Trophoblast cell (in vitro differentiated cells and primary cell): ENCODE results near the gene ARHGAP33.

Experiments used
- DNase-seq, 2 donors: peaks; one replicate each; pipeline ENCODE4 v3.0.0-alpha.2; 2016
- H2AFZ ChIP-seq: 2 replicates; pipeline ENCODE4 v1.6.1; 2013; ENCODE audit warnings: low read length, moderate library complexity, mild to moderate bottlenecking; ENCODE audit not compliant: insufficient read depth, poor library complexity
- H2AK5ac ChIP-seq: 2 replicates; pipeline ENCODE4 v1.6.1; 2013; ENCODE audit warnings: mild to moderate bottlenecking, low read length
- H2BK120ac ChIP-seq: 2 replicates; pipeline ENCODE4 v1.6.1; 2013; ENCODE audit warnings: low read length, mild to moderate bottlenecking, moderate library complexity; ENCODE audit not compliant: insufficient read depth, poor library complexity
- H2BK12ac ChIP-seq: 2 replicates; pipeline ENCODE4 v1.6.1; 2013; ENCODE audit warnings: mild to moderate bottlenecking, low read length, moderate library complexity
- H2BK5ac ChIP-seq: 2 replicates; pipeline ENCODE4 v1.6.1; 2013; ENCODE audit warnings: low read length, low read depth, moderate library complexity, mild to moderate bottlenecking; ENCODE audit not compliant: poor library complexity
- H3K14ac ChIP-seq: 2 replicates; pipeline ENCODE4 v1.6.1; 2013; ENCODE audit warnings: mild to moderate bottlenecking, low read length
- H3K18ac ChIP-seq: 2 replicates; pipeline ENCODE4 v1.6.1; 2013; ENCODE audit warnings: mild to moderate bottlenecking, low read length
- H3K23ac ChIP-seq: 2 replicates; pipeline ENCODE4 v1.6.1; 2013; ENCODE audit warnings: low read length
- H3K27ac ChIP-seq: 2 replicates; pipeline ENCODE4 v1.5.1; 2013; ENCODE audit warnings: low read depth, mild to moderate bottlenecking, inconsistent platforms, low read length, moderate library complexity
- H3K27me3 ChIP-seq: 2 replicates; pipeline ENCODE4 v1.6.1; 2013; ENCODE audit warnings: inconsistent platforms, mild to moderate bottlenecking, low read length, moderate library complexity; ENCODE audit not compliant: insufficient read depth
- H3K36me3 ChIP-seq, 2 experiments: 1 replicate in 1 of 2; 2 replicates in 1 of 2; pipeline ENCODE4 v1.6.1; 2013; ENCODE audit warnings: low read length in 2 of 2, mild to moderate bottlenecking in 2 of 2, moderate library complexity in 1 of 2; ENCODE audit not compliant: insufficient read depth in 2 of 2, control insufficient read depth in 1 of 2
- H3K4ac ChIP-seq: 2 replicates; pipeline ENCODE4 v1.6.1; 2013; ENCODE audit warnings: low read depth, mild to moderate bottlenecking, low read length, moderate library complexity
- H3K4me1 ChIP-seq, 2 experiments: 1 replicate in 1 of 2; 2 replicates in 1 of 2; pipeline ENCODE4 v1.6.1; 2013; ENCODE audit warnings: low read length in 2 of 2, mild to moderate bottlenecking in 2 of 2, moderate library complexity in 1 of 2; ENCODE audit not compliant: insufficient read depth in 2 of 2, control insufficient read depth in 1 of 2
- H3K4me2 ChIP-seq: 2 replicates; pipeline ENCODE4 v1.6.1; 2013; ENCODE audit warnings: inconsistent platforms, mild to moderate bottlenecking, low read length, moderate library complexity
- H3K4me3 ChIP-seq: 2 replicates; pipeline ENCODE4 v1.5.1; 2013; ENCODE audit warnings: mild to moderate bottlenecking, low read depth, low read length, inconsistent platforms
- H3K79me1 ChIP-seq: one replicate; pipeline ENCODE4 v1.6.1; 2013; ENCODE audit warnings: low read length
- H3K79me2 ChIP-seq: 2 replicates; pipeline ENCODE4 v1.6.1; 2013; ENCODE audit warnings: low read length, mild to moderate bottlenecking; ENCODE audit not compliant: control insufficient read depth, insufficient read depth, poor library complexity
- H3K9ac ChIP-seq: 2 replicates; pipeline ENCODE4 v1.6.1; 2013; ENCODE audit warnings: mild to moderate bottlenecking, low read length
- H3K9me3 ChIP-seq: 2 replicates; pipeline ENCODE4 v1.6.1; 2013; ENCODE audit warnings: low read depth, mild to moderate bottlenecking, control low read depth, inconsistent platforms, low read length; ENCODE audit not compliant: insufficient read depth
- H4K12ac ChIP-seq: 2 replicates; pipeline ENCODE4 v1.6.1; 2013; ENCODE audit warnings: low read depth, mild to moderate bottlenecking, low read length, moderate library complexity
- H4K8ac ChIP-seq: 2 replicates; pipeline ENCODE4 v1.6.1; 2013; ENCODE audit warnings: low read depth, mild to moderate bottlenecking, low read length, moderate library complexity
- H4K91ac ChIP-seq: one replicate; pipeline ENCODE4 v1.6.1; 2013; ENCODE audit warnings: low read depth, mild to moderate bottlenecking, low read length, moderate library complexity
- WGBS: extraction: QIAGEN DNeasy Blood & Tissue Kit; methylation state at CpG from one replicate; pipeline ENCODE4 v1.1.7; 2013; ENCODE audit warnings: missing lambda C conversion rate; ENCODE audit not compliant: insufficient read length, insufficient coverage; ENCODE audit errors: extremely low coverage; 5-methylcytosine and 5-hydroxymethylcytosine counted together

Gene ARHGAP33

DNA sequence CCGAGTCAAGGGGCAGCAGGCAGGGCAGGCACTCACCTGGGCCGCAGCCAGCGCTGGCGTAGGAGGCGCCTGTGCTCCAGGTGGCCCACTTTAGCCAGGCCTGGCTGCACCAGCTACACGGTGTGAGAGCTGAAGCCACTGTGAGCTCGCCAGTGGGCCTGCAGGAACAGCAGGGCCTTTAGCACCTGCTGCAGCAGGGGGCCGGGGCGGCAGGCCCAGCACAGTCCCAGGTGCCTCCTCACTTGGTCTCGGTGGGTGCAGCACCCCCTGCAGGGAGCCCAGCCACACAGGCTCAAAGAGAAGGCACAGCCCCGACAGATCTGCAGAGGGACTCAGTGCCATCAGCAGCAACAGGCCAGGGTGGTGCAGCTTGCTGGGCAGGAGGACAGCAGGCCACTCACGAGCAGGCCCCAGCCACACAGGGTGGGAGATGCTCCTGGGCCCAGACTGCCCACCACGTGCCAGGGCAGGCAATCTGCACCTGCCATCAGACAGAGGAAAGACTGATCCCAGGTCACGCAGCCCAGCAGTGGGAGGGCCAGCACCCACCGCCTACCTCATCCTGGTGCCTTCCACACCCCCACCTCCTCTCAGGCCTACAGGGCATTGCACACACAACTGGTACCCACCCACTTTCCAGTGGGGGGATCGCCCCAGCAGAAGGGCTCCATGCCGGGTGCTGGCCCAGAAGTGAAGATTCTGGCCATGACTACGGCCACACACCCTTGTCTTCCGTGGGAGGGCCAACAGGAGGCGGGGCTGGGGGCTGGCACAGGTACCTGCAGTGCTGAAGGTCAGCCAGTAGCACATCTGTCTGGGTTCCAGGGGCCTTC is 15.8 kb downstream of the ARHGAP33 start:
- Histone ChIP-seq H3K4me3 (no peak overlapping the region), H3K4me1 (no peaks in the 10 kb centered on the region), H3K9me3 (peaks cover 2% of the 10 kb centered on the region), H3K4me2 (no peak overlapping the region), H4K12ac (no peak overlapping the region), H3K79me2 (no peaks in the 10 kb centered on the region), H4K8ac (no peak overlapping the region), H2BK120ac (no peak overlapping the region), H3K27ac (no peak overlapping the region), H2AK5ac (no peak overlapping the region), H2AFZ (no peak overlapping the region), H3K36me3 (peaks cover 0 to 2% of the 10 kb centered on the region in 2 experiments), H2BK12ac (no peak overlapping the region), H3K79me1 (no peaks in the 10 kb centered on the region), H3K9ac (no peak overlapping the region), H3K14ac (no peak overlapping the region), H3K18ac (no peak overlapping the region), H3K23ac (no peak overlapping the region), H3K27me3 (peaks cover 4% of the 10 kb centered on the region), H4K91ac (no peak overlapping the region), H2BK5ac (no peak overlapping the region), H3K4ac (no peak overlapping the region)
- no CpG with 5 or more reads among the region's 20 CpGs for WGBS
- no peak for DNase-seq

DNA sequence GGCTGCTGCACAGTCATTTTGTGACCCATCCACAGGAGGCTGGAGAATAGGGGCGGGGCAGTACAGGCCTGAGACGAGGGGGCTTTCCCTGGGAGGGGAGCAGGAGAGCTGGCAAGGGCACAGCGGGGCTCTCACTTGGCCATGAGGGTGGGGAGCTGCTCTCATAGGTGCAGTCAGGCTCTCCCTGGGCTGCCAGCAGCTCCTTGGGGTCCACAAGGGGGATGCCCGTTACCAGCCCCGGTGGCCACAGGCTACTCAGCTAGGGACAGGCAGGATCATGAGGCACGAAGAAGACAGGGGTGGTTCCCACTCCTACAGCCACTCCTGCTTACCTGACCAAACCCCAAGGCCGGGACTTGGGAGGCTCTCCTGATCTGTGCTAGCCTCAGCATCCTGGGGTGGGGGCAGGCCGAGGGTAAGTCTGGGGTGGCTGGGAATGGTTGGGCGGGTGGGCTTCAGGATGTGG is 16.5 kb downstream of the ARHGAP33 start:
- H4K12ac ChIP-seq, result no peak overlapping the region
- no peak overlapping the region for H3K23ac ChIP-seq
- H2AK5ac ChIP-seq, result no peak overlapping the region
- no peak overlapping the region for H3K4ac ChIP-seq
- peaks cover 9% of the 10 kb centered on the region for H3K27me3 ChIP-seq
- no peaks in the 10 kb centered on the region for H3K79me1 ChIP-seq
- H3K4me2 ChIP-seq, result no peak overlapping the region
- H3K27ac ChIP-seq, result no peak overlapping the region
- no peak overlapping the region for H3K18ac ChIP-seq
- DNase-seq, result no peak
- H3K9ac ChIP-seq, result no peak overlapping the region
- no peak overlapping the region for H4K8ac ChIP-seq
- no peaks in the 10 kb centered on the region for H3K4me1 ChIP-seq
- no peak overlapping the region for H2AFZ ChIP-seq
- no peak overlapping the region for H2BK12ac ChIP-seq
- H3K9me3 ChIP-seq, result peaks cover 2% of the 10 kb centered on the region
- H3K36me3 ChIP-seq, result peaks cover 0 to 2% of the 10 kb centered on the region in 2 experiments
- H3K4me3 ChIP-seq, result no peak overlapping the region
- no peaks in the 10 kb centered on the region for H3K79me2 ChIP-seq
- H3K14ac ChIP-seq, result no peak overlapping the region
- H2BK120ac ChIP-seq, result no peak overlapping the region
- H4K91ac ChIP-seq, result no peak overlapping the region
- no peak overlapping the region for H2BK5ac ChIP-seq
- no CpG with 5 or more reads among the region's 9 CpGs for WGBS

DNA sequence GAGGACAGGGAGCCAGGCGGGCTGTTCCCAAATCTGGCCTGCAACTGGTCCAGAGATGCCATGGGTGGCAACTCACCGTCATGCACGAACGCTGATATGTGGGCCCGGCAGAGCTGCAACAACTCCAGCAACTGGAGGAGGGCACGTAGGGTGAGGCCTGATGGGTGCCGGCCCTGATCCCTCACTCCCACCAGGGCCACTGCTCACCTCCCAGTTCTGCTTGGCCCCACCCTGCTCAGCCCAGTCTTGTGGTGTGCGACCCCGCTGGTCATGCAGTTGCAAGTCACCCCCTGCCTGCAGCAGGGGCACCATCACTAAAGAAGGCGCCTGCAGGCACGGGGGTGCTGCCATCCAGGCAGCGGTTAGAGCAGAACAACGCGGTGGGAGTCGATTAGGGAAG is 16.9 kb downstream of the ARHGAP33 start:
- H3K18ac ChIP-seq, result no peak overlapping the region
- H2BK120ac ChIP-seq, result no peak overlapping the region
- H3K4me2 ChIP-seq, result no peak overlapping the region
- no peak overlapping the region for H4K91ac ChIP-seq
- no peak overlapping the region for H2AFZ ChIP-seq
- H3K4me3 ChIP-seq, result no peak overlapping the region
- H3K79me2 ChIP-seq, result no peaks in the 10 kb centered on the region
- H3K4ac ChIP-seq, result no peak overlapping the region
- peak overlapping the region; percentile 39 for H4K12ac ChIP-seq
- H3K79me1 ChIP-seq, result no peaks in the 10 kb centered on the region
- no peak overlapping the region for H3K27ac ChIP-seq
- H3K14ac ChIP-seq, result no peak overlapping the region
- no peak overlapping the region for H3K9ac ChIP-seq
- H3K9me3 ChIP-seq, result peaks cover 2% of the 10 kb centered on the region
- peaks cover 14% of the 10 kb centered on the region for H3K27me3 ChIP-seq
- no peak overlapping the region for H2BK5ac ChIP-seq
- H3K36me3 ChIP-seq, result peaks cover 0 to under 1% of the 10 kb centered on the region in 2 experiments
- no peak for DNase-seq
- no peak overlapping the region for H4K8ac ChIP-seq
- no peak overlapping the region for H3K23ac ChIP-seq
- WGBS, result no CpG with 5 or more reads among the region's 15 CpGs
- no peak overlapping the region for H2BK12ac ChIP-seq
- no peak overlapping the region for H2AK5ac ChIP-seq
- no peaks in the 10 kb centered on the region for H3K4me1 ChIP-seq

DNA sequence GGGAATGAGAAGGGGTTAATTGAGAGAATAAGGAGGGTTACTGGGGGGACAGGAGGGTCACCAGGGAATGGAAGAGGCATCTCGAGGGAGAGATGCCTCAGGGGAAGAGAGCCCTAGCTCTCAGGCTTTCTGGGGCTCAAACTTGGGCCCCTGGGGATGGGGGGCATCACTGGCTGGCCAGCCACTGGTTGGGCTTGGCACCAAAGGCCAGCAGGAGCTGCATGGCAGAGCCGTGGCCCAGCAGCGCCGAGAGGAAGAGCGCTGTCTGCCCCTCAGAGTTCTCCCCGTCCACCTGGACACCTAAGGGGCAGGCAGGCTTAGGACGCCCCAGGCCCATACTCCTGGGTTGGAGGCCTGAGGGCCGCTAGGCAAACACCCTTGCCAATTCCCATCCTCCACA is 17.5 kb downstream of the ARHGAP33 start:
- no peak overlapping the region for H3K4me2 ChIP-seq
- H3K9me3 ChIP-seq, result peaks cover 2% of the 10 kb centered on the region
- H4K12ac ChIP-seq, result no peak overlapping the region
- H2AK5ac ChIP-seq, result no peak overlapping the region
- no peak overlapping the region for H3K23ac ChIP-seq
- no peak overlapping the region for H2BK120ac ChIP-seq
- H2BK5ac ChIP-seq, result no peak overlapping the region
- no peak overlapping the region for H3K14ac ChIP-seq
- peaks cover 0 to 3% of the 10 kb centered on the region in 2 experiments for H3K4me1 ChIP-seq
- H3K9ac ChIP-seq, result no peak overlapping the region
- no peak overlapping the region for H3K18ac ChIP-seq
- no peaks in the 10 kb centered on the region for H3K36me3 ChIP-seq
- H3K4ac ChIP-seq, result no peak overlapping the region
- H3K79me2 ChIP-seq, result no peaks in the 10 kb centered on the region
- H3K27me3 ChIP-seq, result peaks cover 15% of the 10 kb centered on the region
- no CpG with 5 or more reads among the region's 8 CpGs for WGBS
- no peak overlapping the region for H4K8ac ChIP-seq
- H4K91ac ChIP-seq, result no peak overlapping the region
- DNase-seq, result no peak
- no peak overlapping the region for H3K4me3 ChIP-seq
- H3K27ac ChIP-seq, result no peak overlapping the region
- H3K79me1 ChIP-seq, result no peaks in the 10 kb centered on the region
- no peak overlapping the region for H2BK12ac ChIP-seq
- no peak overlapping the region for H2AFZ ChIP-seq
